GM21515 (cell line): Measurements from ENCODE around the gene SSTR3.
A peak's percentile ranks its signal among the peaks of the same experiment; 100 is the strongest.
"Not testable (repeated sequence)": the region's sequence is repeated elsewhere in the genome, so short reads cannot be mapped to it uniquely, and the experiment has no call there.

Source experiments
- ATAC-seq: cut with Tn5 transposase; IDR thresholded peaks from one replicate; pipeline ENCODE4 v1.9.1; 2021; ENCODE audit not compliant: unreplicated experiment

Gene SSTR3

DNA sequence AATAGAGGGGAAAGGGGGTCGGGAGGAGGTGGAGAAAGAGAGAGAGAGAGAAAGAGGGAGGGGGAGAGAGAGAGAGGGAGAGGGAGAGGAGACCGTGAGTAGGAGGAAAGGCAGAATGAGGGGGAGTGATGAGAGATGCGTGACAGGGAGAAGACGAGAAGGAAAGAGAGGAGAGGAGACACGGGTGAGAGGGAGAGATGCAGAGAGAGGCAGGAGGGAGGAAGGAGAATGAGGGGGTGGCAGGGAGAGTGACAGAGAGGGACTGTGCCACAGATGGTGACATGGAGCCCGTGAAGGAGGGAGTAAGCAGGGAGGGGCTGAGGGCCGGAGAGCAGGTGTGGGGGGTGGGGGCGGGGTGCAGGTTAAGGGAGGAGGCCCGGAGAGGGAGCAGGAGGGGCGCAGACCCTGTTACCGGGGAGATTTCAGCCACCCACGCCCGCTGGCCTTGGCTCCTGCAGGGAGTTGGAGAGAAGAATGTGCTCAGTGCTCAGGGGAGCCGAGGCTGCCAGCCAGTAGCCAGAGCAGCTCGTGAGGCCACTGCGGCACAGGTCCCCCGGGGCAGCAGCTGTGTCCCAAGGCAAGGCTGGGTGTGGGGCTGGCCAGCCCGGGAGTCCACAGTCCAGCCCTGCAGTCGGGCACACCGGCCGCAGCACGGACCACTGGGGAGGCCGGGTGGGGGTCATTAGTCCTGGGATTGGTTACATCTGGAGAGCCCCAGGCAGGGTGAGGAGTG, at the start of gene SSTR3:
Gene SSTR3, minus strand, starts transcription at position 304 of the 733 bp plus-strand sequence. CDS start 4,674 bp downstream, outside the sequence.
- ATAC-seq: no peak

- ATAC-seq: no peak
These were observed 48.6 kb upstream of the SSTR3 start for GRCh38 chr22:37260901-37261336.

DNA sequence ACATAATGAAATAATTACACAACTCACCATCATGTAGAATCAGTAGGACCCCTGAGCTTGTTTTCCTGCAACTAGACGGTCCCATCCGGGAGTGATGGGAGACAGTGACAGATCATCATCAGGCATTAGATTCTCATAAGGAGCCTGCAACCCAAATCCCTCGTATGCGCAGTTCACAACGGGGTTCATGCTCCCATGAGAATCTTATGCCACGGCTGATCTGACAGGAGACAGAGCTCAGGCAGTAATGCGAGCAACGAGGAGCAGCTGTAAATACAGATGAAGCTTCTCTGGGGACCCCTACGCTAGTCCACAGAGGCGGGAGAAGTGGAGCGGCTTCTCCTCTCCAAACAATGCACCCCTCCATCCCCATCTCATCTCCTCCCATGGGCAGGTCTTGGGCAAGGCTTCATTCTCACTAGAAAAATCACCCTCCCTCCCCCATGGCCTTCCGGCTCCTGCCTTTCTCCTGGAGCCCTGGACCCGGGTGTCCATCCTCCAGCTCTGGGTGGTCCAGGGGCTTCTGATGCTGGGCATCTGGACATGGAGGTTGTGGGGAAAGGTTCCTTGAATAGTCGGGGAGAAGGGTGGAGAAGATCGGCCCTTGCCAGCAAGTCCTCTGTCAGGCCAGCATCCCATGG, 48.0 kb upstream of the SSTR3 start:
- no peak for ATAC-seq

GRCh38 chr22:37259540-37260029, 47.3 kb upstream of the SSTR3 start:
- no peak for ATAC-seq

- no peak for ATAC-seq
These were observed 46.6 kb upstream of the SSTR3 start for GRCh38 chr22:37258753-37259401.

GRCh38 chr22:37258005-37258752, 45.9 kb upstream of the SSTR3 start:
- no peak for ATAC-seq

DNA sequence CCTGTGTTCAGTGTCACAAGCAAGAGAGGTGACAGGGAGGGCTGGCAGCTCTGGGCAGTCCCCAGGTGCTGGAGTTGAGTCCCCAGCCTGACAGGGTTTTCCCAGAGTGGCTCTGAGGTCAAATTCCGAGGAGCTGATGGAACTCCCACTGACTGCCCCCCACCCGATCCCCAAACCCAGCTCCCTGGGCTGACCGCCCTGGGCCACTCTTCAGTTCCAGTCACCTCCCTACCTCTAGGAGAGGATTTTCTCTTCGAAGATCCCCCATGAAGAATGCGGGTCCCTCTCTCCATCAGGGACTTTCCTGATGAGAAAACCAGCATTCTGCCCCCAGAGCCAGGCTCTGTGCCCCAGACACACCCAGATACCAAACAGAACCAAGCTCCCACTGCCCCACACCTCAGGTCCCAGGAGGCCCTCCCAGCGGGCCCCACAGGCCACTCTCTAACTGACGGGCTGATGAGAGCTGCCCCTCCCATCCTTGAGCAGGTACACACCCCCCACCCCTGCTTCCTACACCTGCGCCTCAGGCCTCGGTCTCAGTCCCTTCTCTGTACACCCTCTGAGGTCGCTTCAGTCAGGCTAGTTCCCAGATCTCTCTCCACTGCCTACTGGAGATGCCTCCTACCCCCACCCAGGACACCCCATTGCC, 43.9 kb upstream of the SSTR3 start:
- ATAC-seq: no peak

- no peak for ATAC-seq
These were observed 43.3 kb upstream of the SSTR3 start for GRCh38 chr22:37255558-37256006.

- no peak for ATAC-seq
These were observed 42.6 kb upstream of the SSTR3 start for GRCh38 chr22:37254867-37255233.

GRCh38 chr22:37254209-37254866, 42.1 kb upstream of the SSTR3 start:
- no peak for ATAC-seq

GRCh38 chr22:37253126-37253660, 40.9 kb upstream of the SSTR3 start:
- no peak for ATAC-seq

GRCh38 chr22:37251836-37252235, 39.6 kb upstream of the SSTR3 start:
- ATAC-seq: not testable (repeated sequence)

DNA sequence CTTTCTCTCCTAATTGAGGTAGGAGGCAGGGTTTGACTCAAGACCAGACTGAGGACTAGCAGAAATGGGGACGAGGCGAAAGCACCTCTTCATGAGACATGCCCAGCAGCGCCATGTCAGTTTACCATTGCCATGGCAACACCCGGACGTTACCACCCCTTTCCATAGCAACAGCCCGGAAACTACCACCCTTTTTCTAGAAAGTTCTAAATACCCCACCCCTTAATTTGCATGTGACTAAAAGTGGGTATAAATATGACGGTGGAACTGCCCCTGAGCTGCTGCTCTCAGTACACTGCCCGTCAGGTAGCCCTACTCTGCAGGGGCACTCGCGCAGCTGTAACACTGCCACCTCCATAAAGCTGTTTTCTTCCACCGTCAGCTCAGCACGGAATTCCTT, 37.7 kb upstream of the SSTR3 start:
- no peak for ATAC-seq

GRCh38 chr22:37248251-37248650, 36.0 kb upstream of the SSTR3 start:
- no peak for ATAC-seq

DNA sequence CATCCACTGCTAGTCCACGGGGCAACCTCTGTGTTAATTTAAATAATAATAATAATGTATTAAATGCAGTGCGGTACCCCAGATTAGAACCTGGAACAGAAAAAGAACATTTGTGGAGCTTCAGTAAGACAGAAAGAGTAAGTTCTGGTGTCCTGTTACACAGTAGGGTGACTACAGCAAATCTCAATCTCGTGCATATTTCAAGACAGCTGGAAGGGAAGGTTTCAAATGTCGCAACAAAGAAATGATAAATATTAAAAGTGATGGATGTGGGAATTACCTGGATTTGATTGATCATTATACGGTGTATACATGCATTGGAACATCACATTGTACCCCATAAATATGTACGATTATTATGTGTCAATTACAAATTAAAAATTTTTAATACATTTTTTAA, 33.5 kb upstream of the SSTR3 start:
- ATAC-seq: no peak

GRCh38 chr22:37244922-37245722, 32.8 kb upstream of the SSTR3 start:
- ATAC-seq: no peak

- peak; percentile 49 for ATAC-seq
These were observed 32.0 kb upstream of the SSTR3 start, which contains the start of gene RAC2 for GRCh38 chr22:37244114-37244921. RAC2 (minus strand) TSS chr22:37244269; CDS start chr22:37244148, 121 bp downstream.
